COLO668 (cell line): ENCODE data around the gene SCYL3.
"Not testable (repeated sequence)": the region's sequence is repeated elsewhere in the genome, so short reads cannot be mapped to it uniquely, and the experiment has no call there.

Experiments
- DNase-seq: peaks from one replicate; lab custom pipeline; 2025; ENCODE audit not compliant: unreplicated experiment; lab: John Stamatoyannopoulos, UW

SCYL3 gene

DNA sequence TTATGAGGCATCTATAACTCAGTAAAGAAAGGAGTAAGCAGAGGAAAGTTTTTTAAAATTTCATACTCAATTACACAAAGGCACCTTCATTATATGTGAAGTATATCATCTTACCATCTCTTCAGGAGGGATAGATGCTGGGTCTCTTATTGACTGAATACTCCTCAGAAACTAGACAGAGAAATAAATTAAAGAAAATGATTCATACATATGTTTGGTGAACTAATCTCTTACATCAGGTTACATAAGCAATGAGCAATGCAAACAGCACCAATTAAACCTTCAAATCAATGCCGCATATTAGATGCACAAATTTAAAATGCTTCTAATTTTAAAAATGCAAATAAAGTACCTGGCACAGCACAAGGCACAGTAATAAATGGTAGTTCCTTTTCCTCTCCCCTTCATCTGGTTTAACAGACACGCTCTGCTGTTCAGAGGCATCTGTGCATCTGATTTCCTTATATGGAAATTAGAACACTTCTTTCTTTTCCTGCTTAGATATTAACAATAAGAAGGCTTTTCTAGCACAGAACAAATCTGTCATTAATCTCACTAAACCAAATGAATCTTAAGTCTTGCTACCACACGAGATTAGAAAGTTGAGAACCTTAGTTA, 20.0 kb downstream of the SCYL3 start:
- DNase-seq: no peak

DNA sequence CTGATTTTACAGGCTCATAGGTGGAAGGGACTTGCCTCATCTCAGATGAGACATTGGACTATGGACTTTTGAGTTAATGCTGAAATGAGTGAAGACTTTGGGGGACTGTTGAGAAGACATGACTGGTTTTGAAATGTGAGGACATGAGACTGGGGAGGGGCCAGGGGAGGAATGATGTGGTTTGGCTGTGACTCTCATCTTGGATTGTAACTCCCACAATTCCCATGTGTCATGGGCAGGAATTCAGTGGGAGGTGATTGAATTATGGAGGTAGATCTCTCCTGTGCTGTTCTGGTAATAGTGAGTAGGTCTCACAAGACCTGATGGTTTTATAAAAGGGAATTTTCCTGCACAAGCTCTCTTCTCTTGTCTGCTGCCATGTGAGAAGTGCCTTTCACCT, 20.8 kb downstream of the SCYL3 start:
- no peak for DNase-seq

DNA sequence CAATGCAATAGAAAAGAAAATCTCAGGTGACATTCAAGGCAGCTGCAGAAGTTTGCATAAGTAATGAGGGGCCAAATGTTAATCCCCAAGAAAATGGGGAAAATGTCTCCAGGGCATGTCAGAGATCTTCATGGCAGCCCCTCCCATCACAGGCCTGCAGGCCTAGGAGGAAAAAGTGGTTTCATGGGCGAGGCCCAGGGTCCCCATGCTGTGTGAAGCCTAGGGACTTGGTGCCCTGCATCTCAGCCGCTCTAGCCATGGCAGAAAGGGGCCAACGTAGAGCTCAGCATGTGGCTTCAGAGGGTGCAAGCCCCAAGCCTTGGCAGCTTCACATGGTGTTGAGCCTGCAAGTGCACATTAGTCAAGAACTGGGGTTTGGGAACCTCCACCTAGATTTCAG, 21.7 kb downstream of the SCYL3 start:
- DNase-seq: not testable (repeated sequence)

GRCh38 chr1:169869426-169869825, 24.3 kb downstream of the SCYL3 start:
- DNase-seq: no peak

DNA sequence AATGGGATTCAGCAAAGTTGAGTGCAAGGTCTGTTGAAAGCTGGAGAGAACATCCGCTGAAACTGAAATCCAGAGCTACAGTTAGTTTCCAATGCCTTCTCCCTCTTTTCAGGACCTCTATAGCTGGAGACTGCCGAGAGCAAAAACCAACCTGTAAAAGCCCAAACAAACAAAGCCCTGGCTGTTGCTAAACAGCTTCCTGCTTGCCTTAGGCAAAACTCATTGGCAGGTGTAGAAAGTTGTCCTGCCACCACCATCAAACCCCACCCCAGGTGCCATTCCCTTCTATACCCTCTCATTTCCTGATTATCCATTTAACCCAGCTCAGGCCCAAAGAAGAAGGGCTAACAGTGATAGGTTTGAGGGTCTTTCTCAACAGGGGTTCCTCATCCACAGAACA, 24.7 kb downstream of the SCYL3 start:
- DNase-seq: no peak

DNA sequence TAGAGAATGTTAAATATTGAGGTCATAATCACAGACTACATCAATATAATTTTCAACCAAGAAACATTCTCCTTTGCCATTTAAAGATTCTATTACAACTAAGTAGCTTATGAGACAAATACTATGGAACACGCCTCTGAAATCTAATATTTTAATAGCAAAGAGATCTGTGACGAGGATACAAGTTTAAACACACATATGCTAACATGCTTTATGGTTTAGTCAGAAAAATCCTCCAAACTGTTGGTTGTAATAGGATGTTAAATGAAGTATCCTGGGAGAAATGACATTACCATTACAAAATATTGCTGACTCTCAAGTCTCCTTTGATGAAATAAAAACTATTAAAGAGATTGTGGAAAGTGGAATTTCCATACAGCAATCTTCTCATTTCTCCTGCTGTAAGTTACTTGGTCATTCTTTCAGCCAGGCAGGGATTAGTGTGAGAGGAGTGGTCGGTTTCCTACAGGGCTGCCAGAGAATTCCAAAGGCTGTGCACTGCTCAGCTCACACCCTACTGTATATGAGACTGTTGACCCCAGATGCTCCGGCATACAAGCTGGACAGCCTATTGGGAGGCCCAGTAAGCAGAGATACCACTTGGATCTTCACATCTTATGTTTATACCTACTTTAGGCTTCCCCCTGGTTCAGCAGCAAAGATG, 26.6 kb downstream of the SCYL3 start:
- no peak for DNase-seq

GRCh38 chr1:169866577-169866976, 27.1 kb downstream of the SCYL3 start:
- DNase-seq: no peak

DNA sequence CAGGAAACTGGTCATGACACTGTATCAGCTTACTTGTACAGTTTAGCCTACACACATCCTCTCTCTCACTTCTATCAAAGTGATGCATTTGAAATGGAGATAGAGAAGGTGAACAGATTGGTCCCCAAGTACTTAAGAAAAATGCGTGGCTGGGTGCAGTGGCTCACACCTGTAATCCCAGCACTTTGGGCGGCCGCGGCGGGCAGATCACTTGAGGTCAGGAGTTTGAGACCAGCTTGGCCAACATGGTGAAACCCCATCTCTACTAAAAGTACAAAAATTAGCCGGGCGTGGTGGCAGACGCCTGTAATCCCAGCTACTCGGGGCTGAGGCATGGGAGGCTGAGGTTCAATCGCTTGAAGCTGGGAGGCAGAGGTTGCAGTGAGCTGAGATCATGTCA, 29.2 kb downstream of the SCYL3 start:
- DNase-seq: not testable (repeated sequence)

- no peak for DNase-seq
These were observed 32.9 kb downstream of the SCYL3 start for GRCh38 chr1:169860750-169861149.

DNA sequence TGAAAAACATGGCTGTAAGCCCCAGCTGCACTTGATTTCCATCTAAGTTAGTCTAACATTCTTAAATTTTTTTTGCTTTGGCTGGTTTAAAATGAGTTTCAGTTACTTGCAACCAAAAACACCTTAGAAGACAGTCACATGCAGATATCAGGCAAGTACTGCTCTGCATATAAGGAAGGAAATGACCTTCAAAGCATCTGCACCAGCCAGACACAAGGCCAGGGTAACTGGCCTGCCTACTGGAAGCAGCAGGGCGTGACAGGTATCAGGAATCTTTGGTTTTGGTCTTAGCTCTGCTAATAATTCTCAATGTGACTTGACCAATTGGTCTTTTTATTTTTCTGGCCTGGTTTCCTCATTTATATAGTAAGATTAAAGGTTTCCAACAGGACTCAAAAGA, 33.5 kb downstream of the SCYL3 start:
- DNase-seq: no peak

GRCh38 chr1:169859001-169859400, 34.7 kb downstream of the SCYL3 start:
- DNase-seq: no peak

GRCh38 chr1:169858467-169858866, 35.2 kb downstream of the SCYL3 start:
- DNase-seq: no peak

- no peak for DNase-seq
These were observed 40.4 kb downstream of the SCYL3 start for GRCh38 chr1:169853341-169853740.

GRCh38 chr1:169849346-169850022, 44.2 kb downstream of the SCYL3 start:
- DNase-seq: no peak

DNA sequence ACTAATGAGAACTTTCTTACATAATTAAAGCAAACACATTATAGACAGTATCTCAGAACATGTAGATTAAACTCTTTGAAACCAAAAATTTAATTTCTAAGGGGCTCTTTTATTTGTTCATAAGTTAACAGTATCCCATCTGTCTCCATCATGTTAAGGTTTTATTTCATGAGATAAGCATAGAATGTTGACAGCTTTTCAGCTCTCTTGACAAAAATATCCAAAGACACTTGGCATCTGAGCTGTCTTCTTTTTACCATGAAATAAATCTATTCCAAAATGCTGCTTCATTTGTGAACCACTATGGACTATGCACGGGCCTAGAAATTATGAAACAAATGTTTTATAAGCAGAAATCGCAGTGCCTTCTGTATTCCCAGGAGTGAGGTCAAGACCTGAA, 45.2 kb downstream of the SCYL3 start:
- no peak for DNase-seq

GRCh38 chr1:169844941-169845608, 48.6 kb downstream of the SCYL3 start:
- DNase-seq: no peak

GRCh38 chr1:169838942-169839341, 54.8 kb downstream of the SCYL3 start:
- DNase-seq: no peak

DNA sequence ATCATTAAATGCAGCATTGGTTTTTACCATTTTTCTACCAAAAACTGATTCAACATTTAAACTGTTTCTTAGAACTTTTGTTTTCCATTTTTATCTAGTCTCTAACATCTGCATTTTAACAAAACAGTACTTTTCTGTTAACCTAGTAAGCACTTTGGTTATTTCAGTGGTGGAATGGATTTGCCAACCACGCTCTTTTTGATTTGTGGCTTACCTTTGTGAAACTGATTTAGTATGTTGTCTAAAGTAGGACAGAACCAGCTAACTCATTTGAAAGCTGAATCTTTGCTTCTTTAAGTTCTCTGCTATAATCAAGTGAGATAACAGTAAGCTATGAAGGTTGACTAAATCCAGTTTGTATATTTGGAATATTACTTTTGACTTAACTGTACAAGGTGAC, 57.5 kb downstream of the SCYL3 start:
- DNase-seq: no peak

- no peak for DNase-seq
These were observed 58.0 kb downstream of the SCYL3 start for GRCh38 chr1:169835647-169836046.

DNA sequence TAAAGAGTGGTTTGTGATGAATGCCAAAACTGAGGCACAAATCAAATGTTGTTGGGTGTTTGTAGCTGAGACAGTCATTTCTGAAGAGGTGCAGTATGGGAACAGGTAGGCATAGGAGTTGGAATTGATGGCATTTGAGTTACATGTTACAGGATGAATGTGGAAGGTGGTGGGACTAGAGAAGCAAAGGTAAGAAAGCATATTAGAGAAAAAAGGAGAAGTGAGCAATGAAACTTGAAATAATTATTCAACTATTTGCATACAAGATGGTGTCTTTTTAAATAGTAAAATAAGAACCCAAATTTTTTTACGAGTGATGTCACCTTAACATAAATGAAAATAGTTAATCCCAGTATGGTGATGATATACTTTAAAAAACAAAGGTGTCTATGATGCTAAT, 58.8 kb downstream of the SCYL3 start:
- no peak for DNase-seq

GRCh38 chr1:169833179-169833901, 60.4 kb downstream of the SCYL3 start:
- no peak for DNase-seq
